HepG2 (cell line): ENCODE results near the gene ZNF48. TPM values are rescaled to one million over a fixed set of nuclear protein-coding genes. Genes with fewer than 3 reads are reported as not detected.

Experiments used
- AGO1 ChIP-seq: fragments of 200-400 bp; formaldehyde crosslinking; IDR thresholded peaks from 2 replicates; pipeline ENCODE4 v1.6.1; 2017; ENCODE audit warnings: mild to moderate bottlenecking, low read depth, low read length, moderate library complexity; ENCODE audit not compliant: poor library complexity, severe bottlenecking
- CCAR2 ChIP-seq: fragments of 200-400 bp; formaldehyde crosslinking; optimal IDR thresholded peaks from 2 replicates; pipeline ENCODE3; 2018; ENCODE audit warnings: low read depth, mild to moderate bottlenecking, low read length, moderate library complexity
- GATAD2A ChIP-seq: IDR thresholded peaks from 2 replicates; pipeline ENCODE4 v1.6.1; 2016
- MEIS1 ChIP-seq: sonication (generic); formaldehyde crosslinking; IDR thresholded peaks from 2 replicates; pipeline ENCODE4 v1.9.0; 2021; ENCODE audit warnings: mild to moderate bottlenecking, missing genetic modification reagents, moderate library complexity, borderline replicate concordance
- MIER3 ChIP-seq: IDR thresholded peaks from 2 replicates; pipeline ENCODE4 v1.6.1; 2016; ENCODE audit warnings: missing compliant biosample characterization, borderline replicate concordance
- MLLT10 ChIP-seq: sonication (generic); formaldehyde crosslinking; IDR thresholded peaks from 2 replicates; pipeline ENCODE4 v1.4.0; 2020; ENCODE audit warnings: missing genetic modification reagents
- SMAD3 ChIP-seq: sonication (generic); formaldehyde crosslinking; IDR thresholded peaks from 2 replicates; pipeline ENCODE4 v1.4.0; 2020; ENCODE audit warnings: missing genetic modification reagents
- TAF1 ChIP-seq: sonication (generic); formaldehyde crosslinking; IDR thresholded peaks from 2 replicates; pipeline ENCODE4 v1.4.0; 2020; ENCODE audit warnings: missing genetic modification reagents
- TEF ChIP-seq: sonication (generic); formaldehyde crosslinking; IDR thresholded peaks from 2 replicates; pipeline ENCODE4 v1.5.0; 2020; ENCODE audit warnings: missing genetic modification reagents
- YEATS4 ChIP-seq: sonication (generic); formaldehyde crosslinking; IDR thresholded peaks from 2 replicates; pipeline ENCODE4 v1.4.0; 2020; ENCODE audit warnings: missing genetic modification reagents, borderline replicate concordance
- ZBTB8A ChIP-seq: sonication (generic); formaldehyde crosslinking; IDR thresholded peaks from 2 replicates; pipeline ENCODE4 v1.4.0; 2020; ENCODE audit warnings: mild to moderate bottlenecking, low read depth, missing genetic modification reagents, borderline replicate concordance
- ZFP91 ChIP-seq: sonication (generic); formaldehyde crosslinking; IDR thresholded peaks from 2 replicates; pipeline ENCODE4 v1.9.0; 2022; ENCODE audit warnings: missing genetic modification reagents, mild to moderate bottlenecking, borderline replicate concordance
- ZMAT5 ChIP-seq: sonication (generic); formaldehyde crosslinking; IDR thresholded peaks from 2 replicates; pipeline ENCODE4 v1.5.0; 2020; ENCODE audit warnings: mild to moderate bottlenecking, low read depth, missing genetic modification reagents, borderline replicate concordance
- ZNF260 ChIP-seq: sonication (generic); formaldehyde crosslinking; IDR thresholded peaks from 2 replicates; pipeline ENCODE4 v1.4.0; 2020; ENCODE audit warnings: missing genetic modification reagents, low read depth, mild to moderate bottlenecking, borderline replicate concordance
- ZNF337 ChIP-seq: sonication (generic); formaldehyde crosslinking; IDR thresholded peaks from 2 replicates; pipeline ENCODE4 v1.5.1; 2020; ENCODE audit warnings: missing genetic modification reagents, low read depth, mild to moderate bottlenecking, borderline replicate concordance
- ZNF431 ChIP-seq: sonication (generic); formaldehyde crosslinking; IDR thresholded peaks from 2 replicates; pipeline ENCODE4 v1.9.0; 2022; ENCODE audit warnings: missing genetic modification reagents, low read depth, mild to moderate bottlenecking, borderline replicate concordance
- polyA plus RNA-seq, 8 experiments: library from polyadenylated mRNA; depleted of rRNA in 3 of 8; stranded (reverse) in 7 of 8; unstranded in 1 of 8; fragments of >200 nt; fragmentation: Illumina TruSeq in 4 of 8; extraction: Trizol in 4 of 8; gene quantifications; 2 replicates each; pipeline versions ENCODE4 v1.2.1 to v1.2.3, GENCODE V29; 2011 to 2016; ENCODE audit warnings: low read depth in 4 of 8, missing spikeins in 1 of 8, mixed read lengths in 1 of 8; ENCODE audit not compliant: insufficient read depth in 1 of 8
- total RNA-seq, 5 experiments: library from RNA; depleted of rRNA; stranded (reverse); fragments of >200 nt; fragmentation: Illumina TruSeq; extraction: Trizol; gene quantifications; 2 replicates each; pipeline ENCODE4 v1.2.3, GENCODE V29; 2016; ENCODE audit warnings: low read depth in 1 of 5
- TF ChIP-seq, protein P1 (sequence below): sonication (generic); formaldehyde crosslinking; IDR thresholded peaks from 2 replicates; pipeline ENCODE4 v1.5.1; 2020; ENCODE audit warnings: mild to moderate bottlenecking, missing genetic modification reagents, moderate library complexity
- TF ChIP-seq, protein P2 (sequence below): sonication (generic); formaldehyde crosslinking; IDR thresholded peaks from 2 replicates; pipeline ENCODE4 v1.4.0; 2020; ENCODE audit warnings: missing genetic modification reagents
- TF ChIP-seq, protein P3 (sequence below): IDR thresholded peaks from 2 replicates; pipeline ENCODE4 v1.6.1; 2016; ENCODE audit warnings: low read depth, borderline replicate concordance
- TF ChIP-seq, protein P4 (sequence below): sonication (generic); formaldehyde crosslinking; IDR thresholded peaks from 2 replicates; pipeline ENCODE4 v1.5.1; 2020; ENCODE audit warnings: missing genetic modification reagents, mild to moderate bottlenecking, borderline replicate concordance

ZNF48 gene
- total and polyA plus RNA-seq, 2 of the 13 experiments (the other 11 are each of a cell fraction or from before 2014, with no cell fraction given) = 9.9 to 12.3 TPM

- TF ChIP-seq, protein P1, sequence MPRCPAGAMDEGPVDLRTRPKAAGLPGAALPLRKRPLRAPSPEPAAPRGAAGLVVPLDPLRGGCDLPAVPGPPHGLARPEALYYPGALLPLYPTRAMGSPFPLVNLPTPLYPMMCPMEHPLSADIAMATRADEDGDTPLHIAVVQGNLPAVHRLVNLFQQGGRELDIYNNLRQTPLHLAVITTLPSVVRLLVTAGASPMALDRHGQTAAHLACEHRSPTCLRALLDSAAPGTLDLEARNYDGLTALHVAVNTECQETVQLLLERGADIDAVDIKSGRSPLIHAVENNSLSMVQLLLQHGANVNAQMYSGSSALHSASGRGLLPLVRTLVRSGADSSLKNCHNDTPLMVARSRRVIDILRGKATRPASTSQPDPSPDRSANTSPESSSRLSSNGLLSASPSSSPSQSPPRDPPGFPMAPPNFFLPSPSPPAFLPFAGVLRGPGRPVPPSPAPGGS (CRISPR knock-in tag) = no peak
- no peak for TF ChIP-seq ZNF337 (CRISPR knock-in tag)
- TF ChIP-seq ZNF260 (CRISPR knock-in tag) = peak; percentile 37; the same call in 1 of the 2 replicates
- TF ChIP-seq, protein P2, sequence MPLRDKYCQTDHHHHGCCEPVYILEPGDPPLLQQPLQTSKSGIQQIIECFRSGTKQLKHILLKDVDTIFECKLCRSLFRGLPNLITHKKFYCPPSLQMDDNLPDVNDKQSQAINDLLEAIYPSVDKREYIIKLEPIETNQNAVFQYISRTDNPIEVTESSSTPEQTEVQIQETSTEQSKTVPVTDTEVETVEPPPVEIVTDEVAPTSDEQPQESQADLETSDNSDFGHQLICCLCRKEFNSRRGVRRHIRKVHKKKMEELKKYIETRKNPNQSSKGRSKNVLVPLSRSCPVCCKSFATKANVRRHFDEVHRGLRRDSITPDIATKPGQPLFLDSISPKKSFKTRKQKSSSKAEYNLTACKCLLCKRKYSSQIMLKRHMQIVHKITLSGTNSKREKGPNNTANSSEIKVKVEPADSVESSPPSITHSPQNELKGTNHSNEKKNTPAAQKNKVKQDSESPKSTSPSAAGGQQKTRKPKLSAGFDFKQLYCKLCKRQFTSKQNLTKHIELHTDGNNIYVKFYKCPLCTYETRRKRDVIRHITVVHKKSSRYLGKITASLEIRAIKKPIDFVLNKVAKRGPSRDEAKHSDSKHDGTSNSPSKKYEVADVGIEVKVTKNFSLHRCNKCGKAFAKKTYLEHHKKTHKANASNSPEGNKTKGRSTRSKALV (CRISPR knock-in tag) = no peak; the same call in 1 of the 2 replicates
- no peak for TF ChIP-seq AGO1
- no peak for TF ChIP-seq GATAD2A (CRISPR knock-in tag)
- no peak for TF ChIP-seq TEF (CRISPR knock-in tag)
- no peak for TF ChIP-seq CCAR2
- no peak for TF ChIP-seq ZMAT5 (CRISPR knock-in tag)
- TF ChIP-seq ZBTB8A (CRISPR knock-in tag) = no peak
- TF ChIP-seq, protein P3, sequence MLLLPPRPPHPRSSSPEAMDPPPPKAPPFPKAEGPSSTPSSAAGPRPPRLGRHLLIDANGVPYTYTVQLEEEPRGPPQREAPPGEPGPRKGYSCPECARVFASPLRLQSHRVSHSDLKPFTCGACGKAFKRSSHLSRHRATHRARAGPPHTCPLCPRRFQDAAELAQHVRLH (CRISPR knock-in tag) = no peak
- TF ChIP-seq MEIS1 = 0 out of 2 replicates have a peak, but pooled peaks have one; percentile 46
- no peak; the same call in 1 of the 2 replicates for TF ChIP-seq YEATS4
- TF ChIP-seq, protein P4, sequence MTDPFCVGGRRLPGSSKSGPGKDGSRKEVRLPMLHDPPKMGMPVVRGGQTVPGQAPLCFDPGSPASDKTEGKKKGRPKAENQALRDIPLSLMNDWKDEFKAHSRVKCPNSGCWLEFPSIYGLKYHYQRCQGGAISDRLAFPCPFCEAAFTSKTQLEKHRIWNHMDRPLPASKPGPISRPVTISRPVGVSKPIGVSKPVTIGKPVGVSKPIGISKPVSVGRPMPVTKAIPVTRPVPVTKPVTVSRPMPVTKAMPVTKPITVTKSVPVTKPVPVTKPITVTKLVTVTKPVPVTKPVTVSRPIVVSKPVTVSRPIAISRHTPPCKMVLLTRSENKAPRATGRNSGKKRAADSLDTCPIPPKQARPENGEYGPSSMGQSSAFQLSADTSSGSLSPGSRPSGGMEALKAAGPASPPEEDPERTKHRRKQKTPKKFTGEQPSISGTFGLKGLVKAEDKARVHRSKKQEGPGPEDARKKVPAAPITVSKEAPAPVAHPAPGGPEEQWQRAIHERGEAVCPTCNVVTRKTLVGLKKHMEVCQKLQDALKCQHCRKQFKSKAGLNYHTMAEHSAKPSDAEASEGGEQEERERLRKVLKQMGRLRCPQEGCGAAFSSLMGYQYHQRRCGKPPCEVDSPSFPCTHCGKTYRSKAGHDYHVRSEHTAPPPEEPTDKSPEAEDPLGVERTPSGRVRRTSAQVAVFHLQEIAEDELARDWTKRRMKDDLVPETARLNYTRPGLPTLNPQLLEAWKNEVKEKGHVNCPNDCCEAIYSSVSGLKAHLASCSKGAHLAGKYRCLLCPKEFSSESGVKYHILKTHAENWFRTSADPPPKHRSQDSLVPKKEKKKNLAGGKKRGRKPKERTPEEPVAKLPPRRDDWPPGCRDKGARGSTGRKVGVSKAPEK = 0 out of 2 replicates have a peak, but pooled peaks have one; percentile 34
- TF ChIP-seq ZFP91 (CRISPR knock-in tag) = no peak; the same call in 1 of the 2 replicates
- TF ChIP-seq MIER3 (CRISPR knock-in tag) = no peak
- no peak for TF ChIP-seq TAF1
- TF ChIP-seq ZNF431 (CRISPR knock-in tag) = no peak
- no peak for TF ChIP-seq SMAD3 (CRISPR knock-in tag)
- TF ChIP-seq MLLT10 (CRISPR knock-in tag) = no peak
These were observed 39.3 kb upstream of the ZNF48 start (continued) for GRCh38 chr16:30355954-30356308.
